ENCODE data around the gene BCL2.

The BCL2 gene

GRCh38 chr18:63312019-63312409 is 7.6 kb downstream of the BCL2 start:
- Histone ChIP-seq H3K27me3 (no peaks in the 10 kb centered on the region), H3K36me3 (peaks cover 50% of the 10 kb centered on the region), H3K4me2 (peak overlapping the region; percentile 72), H3K9me3 (no peaks in the 10 kb centered on the region), H3K9ac (no peak overlapping the region), H3K4me3 (no peak overlapping the region), H3K4me1 (peaks cover 97% of the 10 kb centered on the region), H3K27ac (no peak overlapping the region), H4K20me1 (peaks cover 100% of the 10 kb centered on the region)
- no peak for TF ChIP-seq Cebpa-rat (IDR thresholded peaks at IDR 0.05)

DNA sequence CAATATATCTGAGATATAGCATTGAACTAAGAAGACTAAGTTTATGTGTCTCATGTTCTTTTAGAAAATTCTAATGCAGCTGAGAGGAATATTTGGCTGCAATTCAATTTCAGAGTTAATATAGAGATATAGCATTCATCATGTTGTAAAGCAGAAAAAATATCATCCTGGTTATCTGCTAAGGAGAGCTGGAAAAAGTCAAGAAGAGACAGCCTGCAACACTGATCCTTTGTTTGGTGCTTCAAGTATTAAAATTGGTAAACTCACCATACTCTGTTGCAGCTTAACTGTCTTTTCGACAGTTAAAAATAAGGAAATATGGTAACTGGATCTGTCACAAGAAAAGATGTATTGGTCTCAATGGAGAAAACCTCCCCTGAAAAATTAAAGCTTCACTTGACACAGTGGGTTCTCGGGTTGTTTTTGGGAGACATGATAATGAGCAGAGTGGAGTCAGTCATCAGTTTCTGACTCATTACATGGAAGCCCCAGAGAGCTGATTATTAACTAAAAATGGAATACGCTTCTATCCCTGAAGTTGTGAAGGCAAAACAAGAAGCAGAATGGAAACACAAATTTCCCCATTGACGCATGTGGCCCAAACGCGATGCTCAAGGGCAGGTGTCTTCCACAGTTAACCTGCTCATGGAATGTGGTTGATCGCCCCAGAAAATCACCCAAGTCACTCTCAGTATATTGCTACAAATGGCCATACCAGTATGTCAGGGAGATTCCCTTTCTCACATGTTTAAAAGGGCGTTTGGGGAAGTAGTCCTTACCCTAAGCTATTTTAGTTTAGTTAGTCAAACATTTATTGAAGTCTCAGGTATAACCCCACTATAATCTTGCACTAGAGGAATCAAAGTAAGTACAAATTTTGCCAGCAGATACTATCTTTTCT is 8.2 kb downstream of the BCL2 start:
- H4K20me1 ChIP-seq = peaks cover 100% of the 10 kb centered on the region
- no peaks in the 10 kb centered on the region for H3K27me3 ChIP-seq
- H3K4me1 ChIP-seq = peaks cover 100% of the 10 kb centered on the region
- no peak overlapping the region for H3K9ac ChIP-seq
- no peak overlapping the region for H3K4me3 ChIP-seq
- H3K9me3 ChIP-seq = no peaks in the 10 kb centered on the region
- H3K27ac ChIP-seq = no peak overlapping the region
- peaks cover 53% of the 10 kb centered on the region for H3K36me3 ChIP-seq
- H3K4me2 ChIP-seq = peak overlapping the region; percentile 72
- TF ChIP-seq Cebpa-rat (IDR thresholded peaks at IDR 0.05) = no peak

- no peak overlapping the region for H3K9ac ChIP-seq
- no peak overlapping the region for H3K4me3 ChIP-seq
- no peak for TF ChIP-seq Cebpa-rat (IDR thresholded peaks at IDR 0.05)
- H4K20me1 ChIP-seq = peaks cover 100% of the 10 kb centered on the region
- no peak overlapping the region for H3K27ac ChIP-seq
- H3K4me2 ChIP-seq = peak overlapping the region; percentile 57
- H3K4me1 ChIP-seq = peaks cover 99% of the 10 kb centered on the region
- peaks cover 72% of the 10 kb centered on the region for H3K36me3 ChIP-seq
- H3K27me3 ChIP-seq = no peaks in the 10 kb centered on the region
- no peaks in the 10 kb centered on the region for H3K9me3 ChIP-seq
Measured at GRCh38 chr18:63309422-63309821, 10.1 kb downstream of the BCL2 start.

DNA sequence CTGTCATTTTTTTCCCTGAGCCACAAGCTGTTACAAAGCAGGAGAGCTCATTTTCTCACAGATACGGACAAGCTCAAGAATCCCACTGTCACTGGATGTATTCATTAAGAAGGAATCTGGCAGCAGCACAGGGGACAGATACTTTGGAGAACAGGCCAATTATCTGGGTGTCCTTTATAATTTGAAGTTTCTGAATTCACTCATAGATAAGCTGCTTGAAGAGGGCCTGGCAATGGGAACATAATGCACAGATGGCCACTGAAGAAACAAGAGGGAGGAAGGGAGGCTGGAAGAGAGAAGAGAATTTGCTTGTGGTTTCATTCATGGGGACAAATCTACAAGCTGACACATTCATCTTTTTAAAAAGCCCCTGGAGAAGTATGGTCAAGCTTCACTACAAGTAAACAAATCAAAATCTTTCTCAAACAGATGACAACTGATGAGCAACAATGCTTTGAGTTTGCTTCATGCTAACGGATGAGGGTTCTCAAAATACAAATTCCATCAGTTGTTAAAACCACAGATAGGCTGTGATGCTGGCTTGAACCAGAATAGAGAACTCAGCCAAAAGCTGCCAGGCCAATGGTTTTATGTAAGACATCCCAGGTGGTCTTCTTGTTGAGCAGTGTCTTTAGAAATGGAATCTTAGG is 11.9 kb downstream of the BCL2 start:
- peaks cover 62% of the 10 kb centered on the region for H3K36me3 ChIP-seq
- peak overlapping the region; percentile 57 for H3K4me2 ChIP-seq
- H3K27me3 ChIP-seq = no peaks in the 10 kb centered on the region
- no peaks in the 10 kb centered on the region for H3K9me3 ChIP-seq
- H3K9ac ChIP-seq = no peak overlapping the region
- H3K4me3 ChIP-seq = no peak overlapping the region
- 0 out of 2 replicates have a peak overlapping the region, but pooled peaks have one; percentile 8 for H3K27ac ChIP-seq
- TF ChIP-seq Cebpa-rat (IDR thresholded peaks at IDR 0.05) = no peak
- peaks cover 100% of the 10 kb centered on the region for H4K20me1 ChIP-seq
- H3K4me1 ChIP-seq = peaks cover 99% of the 10 kb centered on the region

- Histone ChIP-seq H3K36me3 (peaks cover 62% of the 10 kb centered on the region), H3K27ac (no peak overlapping the region), H3K9me3 (no peaks in the 10 kb centered on the region), H3K4me2 (peak overlapping the region; percentile 57), H3K27me3 (no peaks in the 10 kb centered on the region), H3K4me3 (no peak overlapping the region), H4K20me1 (peaks cover 100% of the 10 kb centered on the region), H3K4me1 (peaks cover 98% of the 10 kb centered on the region), H3K9ac (no peak overlapping the region)
- TF ChIP-seq Cebpa-rat (IDR thresholded peaks at IDR 0.05) = no peak
Measured at GRCh38 chr18:63306819-63307550, 12.6 kb downstream of the BCL2 start.

- H3K27me3 ChIP-seq = no peaks in the 10 kb centered on the region
- no peak overlapping the region for H3K27ac ChIP-seq
- H3K36me3 ChIP-seq = peaks cover 62% of the 10 kb centered on the region
- H4K20me1 ChIP-seq = peaks cover 100% of the 10 kb centered on the region
- H3K9me3 ChIP-seq = no peaks in the 10 kb centered on the region
- H3K9ac ChIP-seq = no peak overlapping the region
- H3K4me3 ChIP-seq = no peak overlapping the region
- TF ChIP-seq Cebpa-rat (IDR thresholded peaks at IDR 0.05) = no peak
- H3K4me2 ChIP-seq = peak overlapping the region; percentile 57
- peaks cover 91% of the 10 kb centered on the region for H3K4me1 ChIP-seq
Measured at GRCh38 chr18:63306249-63306648, 13.3 kb downstream of the BCL2 start.

- peaks cover 7% of the 10 kb centered on the region; the same call in 1 of the 2 replicates for H3K9me3 ChIP-seq
Measured at GRCh38 chr18:63303547-63303946, 16.0 kb downstream of the BCL2 start.

GRCh38 chr18:63302636-63303405 is 16.7 kb downstream of the BCL2 start:
- Histone ChIP-seq H3K36me3 (peaks cover 75% of the 10 kb centered on the region), H3K27me3 (no peaks in the 10 kb centered on the region), H3K9ac (no peak overlapping the region), H3K27ac (no peak overlapping the region), H3K9me3 (peaks cover 7% of the 10 kb centered on the region; the same call in 1 of the 2 replicates), H3K4me2 (peak overlapping the region; percentile 48), H3K4me1 (peaks cover 67% of the 10 kb centered on the region), H4K20me1 (peaks cover 100% of the 10 kb centered on the region), H3K4me3 (no peak overlapping the region)
- no peak for TF ChIP-seq Cebpa-rat (IDR thresholded peaks at IDR 0.05)

More at GRCh38 chr18:63303547-63303946, 16.0 kb downstream of the BCL2 start:
- peaks cover 68% of the 10 kb centered on the region for H3K36me3 ChIP-seq
- H3K4me2 ChIP-seq = peak overlapping the region; percentile 48
- TF ChIP-seq Cebpa-rat (IDR thresholded peaks at IDR 0.05) = no peak
- peaks cover 100% of the 10 kb centered on the region for H4K20me1 ChIP-seq
- H3K9ac ChIP-seq = no peak overlapping the region
- no peak overlapping the region for H3K27ac ChIP-seq
- no peak overlapping the region for H3K4me3 ChIP-seq
- H3K4me1 ChIP-seq = peaks cover 74% of the 10 kb centered on the region
- no peaks in the 10 kb centered on the region for H3K27me3 ChIP-seq

- Histone ChIP-seq H3K36me3 (peaks cover 81% of the 10 kb centered on the region), H3K9me3 (peaks cover 7% of the 10 kb centered on the region; the same call in 1 of the 2 replicates), H3K27me3 (no peaks in the 10 kb centered on the region), H3K4me1 (peaks cover 61% of the 10 kb centered on the region), H4K20me1 (peaks cover 100% of the 10 kb centered on the region), H3K4me2 (no peak overlapping the region), H3K4me3 (no peak overlapping the region), H3K9ac (no peak overlapping the region), H3K27ac (no peak overlapping the region)
- TF ChIP-seq Cebpa-rat (IDR thresholded peaks at IDR 0.05) = no peak
Measured at GRCh38 chr18:63302220-63302619, 17.3 kb downstream of the BCL2 start.
